A549 (cell line): ENCODE measurements around the gene RHBG. TPM values are rescaled to one million over a fixed set of nuclear protein-coding genes. Genes with fewer than 3 reads are reported as not detected.
A peak's percentile ranks its signal among the peaks of the same experiment; 100 is the strongest.

Experiments
- ATAC-seq, 2 experiments: fragments of 200-7000 bp in 1 of 2; fragments of >200 bp in 1 of 2; cut with Nextera tagmentation in 1 of 2; cut with Tn5 transposase in 1 of 2; 3 replicates each; pipeline versions ENCODE4 v1.8.0 to v1.9.1; 2018 to 2020; ENCODE audit warnings: mild to moderate bottlenecking in 1 of 2, moderate library complexity in 1 of 2
- CTCF ChIA-PET: fragments of 300-600 bp; sonication (Branson Sonifier 250); formaldehyde crosslinking; extraction: SDS; loops from one replicate; lab custom pipeline; 2021; ENCODE audit warnings: antibody characterized with exemption, inconsistent platforms; lab: Yijun Ruan, JAX
- POLR2A ChIA-PET: fragments of 350-600 bp; formaldehyde crosslinking; extraction: SDS; loops from one replicate; lab custom pipeline; 2021; ENCODE audit warnings: antibody characterized with exemption, inconsistent platforms; lab: Yijun Ruan, JAX
- DNase-seq, 2 experiments: peaks; one replicate each; pipeline versions ENCODE4 v3.0.0 to v3.0.0-alpha.2; 2011 to 2016; ENCODE audit warnings: low read depth in 1 of 2, low spot score in 1 of 2
- FAIRE-seq: peaks from 2 replicates; lab custom pipeline; 2011; peaks lifted over from hg19 to GRCh38; lab: Jason Lieb, UNC
- H3K27ac ChIP-seq, 2 experiments: fragments of >200 bp; sonication (Bioruptor Twin); formaldehyde crosslinking; 3 replicates each; pipeline ENCODE4 v1.5.1; 2016 to 2017
- H3K4me1 ChIP-seq: fragments of >200 bp; sonication (Bioruptor Twin); formaldehyde crosslinking; 3 replicates; pipeline ENCODE4 v1.6.1; 2016
- H3K4me2 ChIP-seq: fragments of >200 bp; sonication (Bioruptor Twin); formaldehyde crosslinking; 3 replicates; pipeline ENCODE4 v1.6.1; 2016
- H3K4me3 ChIP-seq: fragments of >200 bp; sonication (Bioruptor Twin); formaldehyde crosslinking; 3 replicates; pipeline ENCODE4 v1.5.1; 2016
- H3K9me3 ChIP-seq: fragments of >200 bp; sonication (Bioruptor Twin); formaldehyde crosslinking; 3 replicates; pipeline ENCODE4 v1.6.1; 2016
- BHLHE40 ChIP-seq: IDR thresholded peaks from 2 replicates; pipeline ENCODE4 v1.6.1; 2012; ENCODE audit warnings: low read depth, low read length, inconsistent platforms
- CBX2 ChIP-seq: fragments of 200-600 bp; sonication (generic); IDR thresholded peaks from 2 replicates; pipeline ENCODE4 v1.6.1; 2016; ENCODE audit warnings: low read depth, mild to moderate bottlenecking, borderline replicate concordance
- EHMT2 ChIP-seq: fragments of 200-600 bp; sonication (generic); IDR thresholded peaks from 2 replicates; pipeline ENCODE4 v1.6.1; 2016; ENCODE audit warnings: antibody characterized with exemption, low read depth, mild to moderate bottlenecking, moderate library complexity
- EP300 ChIP-seq, 2 experiments: fragments of >200 bp; sonication (Bioruptor Twin); formaldehyde crosslinking; IDR thresholded peaks; 2 replicates in 1 of 2; 3 replicates in 1 of 2; pipeline ENCODE4 v1.6.1; 2016 to 2017
- ESRRA ChIP-seq: fragments of 150-350 bp; IDR thresholded peaks from 2 replicates; pipeline ENCODE4 v1.6.1; 2014; ENCODE audit warnings: mild to moderate bottlenecking, low read length, borderline replicate concordance
- FOSL2 ChIP-seq, 2 experiments: fragments of 450-650 bp in 1 of 2; fragments of >200 bp in 1 of 2; sonication (Bioruptor Twin) in 1 of 2; formaldehyde crosslinking; IDR thresholded peaks; 2 replicates each; pipeline versions ENCODE4 v1.5.0 to v1.6.1; 2016 to 2020; ENCODE audit warnings: mild to moderate bottlenecking in 1 of 2, moderate library complexity in 1 of 2
- GATA3 ChIP-seq: IDR thresholded peaks from 2 replicates; pipeline ENCODE4 v1.6.1; 2012; ENCODE audit warnings: borderline replicate concordance
- HEYL ChIP-seq: fragments of 250-450 bp; sonication (Bioruptor Pico); IDR thresholded peaks from 2 replicates; pipeline ENCODE4 v1.8.0; 2021; ENCODE audit warnings: mild to moderate bottlenecking, moderate library complexity
- HOXA7 ChIP-seq: fragments of 250-450 bp; sonication (Bioruptor Pico); IDR thresholded peaks from 2 replicates; pipeline ENCODE4 v1.5.0; 2020; ENCODE audit warnings: mild to moderate bottlenecking, moderate library complexity
- HOXB5 ChIP-seq: fragments of 250-450 bp; sonication (Bioruptor Pico); IDR thresholded peaks from 2 replicates; pipeline ENCODE4 v1.5.0; 2020; ENCODE audit warnings: mild to moderate bottlenecking, moderate library complexity
- JUN ChIP-seq, 2 experiments: fragments of >200 bp; sonication (Bioruptor Twin); formaldehyde crosslinking; IDR thresholded peaks; 2 replicates in 1 of 2; 3 replicates in 1 of 2; pipeline ENCODE4 v1.6.1; 2016 to 2017
- KDM1A ChIP-seq: fragments of 200-600 bp; sonication (generic); IDR thresholded peaks from 2 replicates; pipeline ENCODE4 v1.6.1; 2016; ENCODE audit warnings: low read depth, mild to moderate bottlenecking
- MAX ChIP-seq: IDR thresholded peaks from 2 replicates; pipeline ENCODE4 v1.6.1; 2012
- MYC ChIP-seq: IDR thresholded peaks from 2 replicates; pipeline ENCODE4 v1.6.1; 2012; ENCODE audit warnings: mild to moderate bottlenecking, inconsistent platforms, low read length, improper control_type of control experiment, borderline replicate concordance
- POLR2A ChIP-seq: IDR thresholded peaks from 2 replicates; pipeline ENCODE4 v1.6.1; 2012; ENCODE audit warnings: mild to moderate bottlenecking, low read length
- RAD21 ChIP-seq, 2 experiments: fragments of >200 bp in 1 of 2; sonication (Bioruptor Twin) in 1 of 2; formaldehyde crosslinking in 1 of 2; IDR thresholded peaks in 1 of 2; conservative IDR thresholded peaks in 1 of 2; 2 replicates in 1 of 2; 3 replicates in 1 of 2; pipeline ENCODE4 v1.6.1; 2012 to 2018; ENCODE audit warnings: inconsistent platforms in 1 of 2
- RCOR1 ChIP-seq: fragments of 150-350 bp; IDR thresholded peaks from 2 replicates; pipeline ENCODE4 v1.6.1; 2014; ENCODE audit warnings: antibody characterized with exemption, low read length, low read depth
- SREBF2 ChIP-seq: fragments of 450-650 bp; IDR thresholded peaks from 2 replicates; pipeline ENCODE4 v1.6.1; 2014; ENCODE audit warnings: mild to moderate bottlenecking, moderate library complexity
- TP53 ChIP-seq: fragments of 250-450 bp; sonication (Bioruptor Pico); IDR thresholded peaks from 2 replicates; pipeline ENCODE4 v1.5.0; 2021; ENCODE audit warnings: mild to moderate bottlenecking, moderate library complexity
- ZC3H11A ChIP-seq: fragments of 450-650 bp; IDR thresholded peaks from 2 replicates; pipeline ENCODE4 v1.6.1; 2014; ENCODE audit warnings: antibody characterized with exemption, mild to moderate bottlenecking
- WGBS: methylation state at CpG from one replicate; pipeline ENCODE4 v1.1.6; 2017; ENCODE audit errors: missing lambda C conversion rate; 5-methylcytosine and 5-hydroxymethylcytosine counted together
- polyA plus RNA-seq, 4 experiments: library from polyadenylated mRNA; depleted of rRNA in 3 of 4; stranded (reverse); fragments of >200 nt; fragmentation: RNase III in 1 of 4; extraction: RNeasy Plus Mini Kit Qiagen cat#74134 plus additional on column Dnase treatment in 1 of 4; gene quantifications; 2 replicates in 3 of 4; 3 replicates in 1 of 4; pipeline ENCODE4 v1.2.3, GENCODE V29; 2011 to 2017
- TF ChIP-seq, protein P1 (sequence below): fragments of 450-650 bp; IDR thresholded peaks from 2 replicates; pipeline ENCODE4 v1.6.1; 2014; ENCODE audit warnings: antibody characterized with exemption
- TF ChIP-seq, protein P2 (sequence below): fragments of 200-600 bp; sonication (generic); IDR thresholded peaks from 2 replicates; pipeline ENCODE4 v1.6.1; 2016; ENCODE audit warnings: antibody characterized with exemption, mild to moderate bottlenecking, moderate library complexity

Gene RHBG
- polyA plus RNA-seq, 2 of the 4 experiments (the other 2 are of a cell fraction): 0.06 TPM; not detected in 1

DNA sequence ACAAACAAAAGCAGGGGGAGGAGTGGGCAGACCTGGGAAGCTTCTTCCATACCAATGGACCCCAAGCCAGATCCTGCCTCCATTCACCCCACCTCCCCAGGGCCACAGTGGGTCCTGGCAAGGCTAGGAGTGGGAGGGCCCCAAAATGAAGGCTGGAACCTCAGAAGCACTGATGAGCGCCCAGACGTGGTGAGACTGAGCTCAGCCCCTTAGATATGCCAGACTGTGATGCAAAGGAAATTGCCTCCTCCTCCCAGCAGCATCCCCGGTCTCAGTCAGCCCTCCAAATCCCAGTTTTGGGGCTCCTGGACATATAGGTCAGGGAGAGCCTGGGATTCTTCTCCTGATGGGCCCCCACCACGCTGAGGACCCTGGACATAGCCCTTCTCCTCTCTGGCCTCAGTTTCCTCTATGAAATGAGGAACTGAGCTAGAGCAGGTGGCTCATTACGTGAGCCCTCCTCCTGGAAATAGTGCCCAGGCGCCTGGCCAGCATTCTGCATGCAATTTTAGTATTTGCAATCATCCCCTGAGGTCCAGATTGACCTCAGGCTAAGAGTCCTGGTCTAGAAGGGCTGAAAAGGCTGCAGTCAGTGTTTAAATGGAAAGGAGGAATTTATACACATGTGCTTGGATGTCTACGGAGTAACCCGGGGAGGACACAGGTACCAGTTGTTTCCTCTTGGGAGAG is 33.5 kb downstream of the RHBG start:
- Histone ChIP-seq H3K9me3 (no peaks in the 10 kb centered on the region), H3K4me3 (no peak overlapping the region), H3K27ac (no peak overlapping the region), H3K4me1 (peaks cover 12% of the 10 kb centered on the region), H3K4me2 (no peak overlapping the region)
- ATAC-seq: peak in 1 of 2 experiments; percentile 36; a peak in 1 of 6 replicates
- 62% methylated on average over 8 of the region's 8 CpGs for WGBS
- POLR2A ChIA-PET: no interaction called here
- FAIRE-seq: no peak
- CTCF ChIA-PET: interaction anchor here (1.1 to 29.4 kb wide), 7 partner anchors 8 to 44 kb away, joined by 3 to 487 read pairs (median 8); no protein-coding TSS in a partner anchor
- no peak for DNase-seq
- no peak for TF ChIP-seq RAD21 (conservative IDR thresholded peaks at IDR 0.05 in 1 of 2, IDR thresholded peaks at IDR 0.05 in 1 of 2)
- TF ChIP-seq HEYL (CRISPR knock-in tag): no peak
- TF ChIP-seq ZC3H11A: no peak
- no peak for TF ChIP-seq RCOR1
- TF ChIP-seq HOXA7 (CRISPR knock-in tag): no peak
- TF ChIP-seq MAX: no peak
- no peak for TF ChIP-seq ESRRA
- TF ChIP-seq KDM1A: no peak
- no peak for TF ChIP-seq HOXB5 (CRISPR knock-in tag)
- TF ChIP-seq CBX2: no peak
- TF ChIP-seq, protein P1, sequence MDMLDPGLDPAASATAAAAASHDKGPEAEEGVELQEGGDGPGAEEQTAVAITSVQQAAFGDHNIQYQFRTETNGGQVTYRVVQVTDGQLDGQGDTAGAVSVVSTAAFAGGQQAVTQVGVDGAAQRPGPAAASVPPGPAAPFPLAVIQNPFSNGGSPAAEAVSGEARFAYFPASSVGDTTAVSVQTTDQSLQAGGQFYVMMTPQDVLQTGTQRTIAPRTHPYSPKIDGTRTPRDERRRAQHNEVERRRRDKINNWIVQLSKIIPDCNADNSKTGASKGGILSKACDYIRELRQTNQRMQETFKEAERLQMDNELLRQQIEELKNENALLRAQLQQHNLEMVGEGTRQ: no peak
- no peak for TF ChIP-seq EHMT2
- no peak for TF ChIP-seq TP53 (CRISPR knock-in tag)
- TF ChIP-seq POLR2A: no peak
- no peak for TF ChIP-seq FOSL2 (IDR thresholded peaks at IDR 0.05)
- TF ChIP-seq FOSL2 (CRISPR knock-in tag; IDR thresholded peaks at IDR 0.05): no peak
- TF ChIP-seq MYC: no peak
- TF ChIP-seq JUN (IDR thresholded peaks at IDR 0.05): no peak
- no peak for TF ChIP-seq GATA3
- TF ChIP-seq SREBF2: no peak

DNA sequence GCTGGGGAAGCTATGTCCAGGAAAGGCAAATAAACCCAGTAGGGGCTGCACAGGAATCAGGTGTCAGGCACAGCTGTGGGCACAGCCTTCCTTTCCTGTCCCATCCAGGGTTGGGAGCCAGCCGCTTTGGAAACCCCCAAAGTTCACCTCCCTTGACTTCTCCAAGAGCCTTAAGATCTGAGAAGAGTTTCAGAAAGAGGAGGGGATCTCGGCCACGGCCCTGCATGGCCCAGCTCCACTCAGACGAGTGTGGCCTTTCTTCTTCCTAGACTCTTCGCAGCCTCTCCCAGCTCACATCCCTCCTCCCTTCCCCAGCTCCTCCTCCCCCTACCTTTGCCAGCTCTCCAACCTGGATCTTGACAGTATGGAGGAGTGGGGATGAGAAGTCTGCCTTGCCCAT is 36.7 kb downstream of the RHBG start:
- no peak for ATAC-seq
- TF ChIP-seq BHLHE40 (no peak), CBX2 (no peak), TP53 (CRISPR knock-in tag) (no peak), EP300 (IDR thresholded peaks at IDR 0.05) (no peak), HOXA7 (CRISPR knock-in tag) (no peak), FOSL2 (IDR thresholded peaks at IDR 0.05) (no peak), FOSL2 (CRISPR knock-in tag; IDR thresholded peaks at IDR 0.05) (no peak), MAX (no peak)
- TF ChIP-seq, protein P2, sequence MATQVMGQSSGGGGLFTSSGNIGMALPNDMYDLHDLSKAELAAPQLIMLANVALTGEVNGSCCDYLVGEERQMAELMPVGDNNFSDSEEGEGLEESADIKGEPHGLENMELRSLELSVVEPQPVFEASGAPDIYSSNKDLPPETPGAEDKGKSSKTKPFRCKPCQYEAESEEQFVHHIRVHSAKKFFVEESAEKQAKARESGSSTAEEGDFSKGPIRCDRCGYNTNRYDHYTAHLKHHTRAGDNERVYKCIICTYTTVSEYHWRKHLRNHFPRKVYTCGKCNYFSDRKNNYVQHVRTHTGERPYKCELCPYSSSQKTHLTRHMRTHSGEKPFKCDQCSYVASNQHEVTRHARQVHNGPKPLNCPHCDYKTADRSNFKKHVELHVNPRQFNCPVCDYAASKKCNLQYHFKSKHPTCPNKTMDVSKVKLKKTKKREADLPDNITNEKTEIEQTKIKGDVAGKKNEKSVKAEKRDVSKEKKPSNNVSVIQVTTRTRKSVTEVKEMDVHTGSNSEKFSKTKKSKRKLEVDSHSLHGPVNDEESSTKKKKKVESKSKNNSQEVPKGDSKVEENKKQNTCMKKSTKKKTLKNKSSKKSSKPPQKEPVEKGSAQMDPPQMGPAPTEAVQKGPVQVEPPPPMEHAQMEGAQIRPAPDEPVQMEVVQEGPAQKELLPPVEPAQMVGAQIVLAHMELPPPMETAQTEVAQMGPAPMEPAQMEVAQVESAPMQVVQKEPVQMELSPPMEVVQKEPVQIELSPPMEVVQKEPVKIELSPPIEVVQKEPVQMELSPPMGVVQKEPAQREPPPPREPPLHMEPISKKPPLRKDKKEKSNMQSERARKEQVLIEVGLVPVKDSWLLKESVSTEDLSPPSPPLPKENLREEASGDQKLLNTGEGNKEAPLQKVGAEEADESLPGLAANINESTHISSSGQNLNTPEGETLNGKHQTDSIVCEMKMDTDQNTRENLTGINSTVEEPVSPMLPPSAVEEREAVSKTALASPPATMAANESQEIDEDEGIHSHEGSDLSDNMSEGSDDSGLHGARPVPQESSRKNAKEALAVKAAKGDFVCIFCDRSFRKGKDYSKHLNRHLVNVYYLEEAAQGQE: no peak
- WGBS: 57% methylated on average over 5 of the region's 5 CpGs
- no peak for DNase-seq
- no peak for FAIRE-seq
- POLR2A ChIA-PET: no interaction called here
- no peaks in the 10 kb centered on the region for H3K9me3 ChIP-seq
- no peak overlapping the region for H3K4me2 ChIP-seq
- H3K4me3 ChIP-seq: no peak overlapping the region
- CTCF ChIA-PET: interaction anchor here (1.1 to 29.4 kb wide), 4 partner anchors 10 to 40 kb away, joined by 3 to 487 read pairs (median 10); no protein-coding TSS in a partner anchor
- H3K27ac ChIP-seq: no peak overlapping the region
- no peaks in the 10 kb centered on the region for H3K4me1 ChIP-seq
